ENCODE data around the gene INSC.

The INSC gene

DNA sequence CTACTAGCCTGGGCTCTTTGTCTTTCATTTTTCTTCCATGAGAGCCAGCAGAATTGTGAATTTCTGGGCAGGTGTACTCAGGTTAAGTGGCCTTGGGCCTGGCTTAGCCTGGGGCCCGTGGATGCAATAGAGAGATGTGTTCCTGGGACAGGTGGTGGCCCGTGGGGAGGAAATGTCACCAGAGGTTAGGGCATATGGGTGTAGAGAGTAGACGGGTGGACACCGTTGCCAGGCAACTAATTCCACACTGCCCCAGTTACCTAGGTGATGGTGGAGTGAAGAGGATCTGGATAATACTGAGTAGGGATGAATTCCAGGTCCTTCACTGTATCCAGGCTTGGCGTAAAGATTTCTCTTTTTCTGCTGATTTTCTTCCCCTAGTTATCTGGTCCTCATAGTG is 175.0 kb downstream of the INSC start:
- TF ChIP-seq, protein P1, sequence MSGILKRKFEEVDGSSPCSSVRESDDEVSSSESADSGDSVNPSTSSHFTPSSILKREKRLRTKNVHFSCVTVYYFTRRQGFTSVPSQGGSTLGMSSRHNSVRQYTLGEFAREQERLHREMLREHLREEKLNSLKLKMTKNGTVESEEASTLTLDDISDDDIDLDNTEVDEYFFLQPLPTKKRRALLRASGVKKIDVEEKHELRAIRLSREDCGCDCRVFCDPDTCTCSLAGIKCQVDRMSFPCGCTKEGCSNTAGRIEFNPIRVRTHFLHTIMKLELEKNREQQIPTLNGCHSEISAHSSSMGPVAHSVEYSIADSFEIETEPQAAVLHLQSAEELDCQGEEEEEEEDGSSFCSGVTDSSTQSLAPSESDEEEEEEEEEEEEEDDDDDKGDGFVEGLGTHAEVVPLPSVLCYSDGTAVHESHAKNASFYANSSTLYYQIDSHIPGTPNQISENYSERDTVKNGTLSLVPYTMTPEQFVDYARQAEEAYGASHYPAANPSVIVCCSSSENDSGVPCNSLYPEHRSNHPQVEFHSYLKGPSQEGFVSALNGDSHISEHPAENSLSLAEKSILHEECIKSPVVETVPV (CRISPR knock-in tag; IDR thresholded peaks at IDR 0.05) = no peak
- TF ChIP-seq BACH2 (CRISPR knock-in tag; IDR thresholded peaks at IDR 0.05; ENCODE audit: borderline replicate concordance) (no peak), ZNF565 (CRISPR knock-in tag; conservative IDR thresholded peaks at IDR 0.05; ENCODE audit: low read depth) (no peak), ZNF8 (CRISPR knock-in tag; IDR thresholded peaks at IDR 0.05) (no peak), TOX (CRISPR knock-in tag; IDR thresholded peaks at IDR 0.05; ENCODE audit: borderline replicate concordance) (no peak), ESRRG (CRISPR knock-in tag; IDR thresholded peaks at IDR 0.05) (no peak), ZNF70 (CRISPR knock-in tag; IDR thresholded peaks at IDR 0.05) (no peak), SNAI2 (CRISPR knock-in tag; IDR thresholded peaks at IDR 0.05) (no peak), ARNTL (CRISPR knock-in tag; IDR thresholded peaks at IDR 0.05; ENCODE audit: borderline replicate concordance, low read depth) (no peak), TCF4 (CRISPR knock-in tag; IDR thresholded peaks at IDR 0.05; ENCODE audit: borderline replicate concordance) (no peak), OSR1 (CRISPR knock-in tag; IDR thresholded peaks at IDR 0.05) (no peak), GLIS3 (CRISPR knock-in tag; IDR thresholded peaks at IDR 0.05) (no peak), ISL1 (CRISPR knock-in tag; IDR thresholded peaks at IDR 0.05) (no peak), ZC3H10 (CRISPR knock-in tag; IDR thresholded peaks at IDR 0.05) (no peak)
- TF ChIP-seq, protein P2, sequence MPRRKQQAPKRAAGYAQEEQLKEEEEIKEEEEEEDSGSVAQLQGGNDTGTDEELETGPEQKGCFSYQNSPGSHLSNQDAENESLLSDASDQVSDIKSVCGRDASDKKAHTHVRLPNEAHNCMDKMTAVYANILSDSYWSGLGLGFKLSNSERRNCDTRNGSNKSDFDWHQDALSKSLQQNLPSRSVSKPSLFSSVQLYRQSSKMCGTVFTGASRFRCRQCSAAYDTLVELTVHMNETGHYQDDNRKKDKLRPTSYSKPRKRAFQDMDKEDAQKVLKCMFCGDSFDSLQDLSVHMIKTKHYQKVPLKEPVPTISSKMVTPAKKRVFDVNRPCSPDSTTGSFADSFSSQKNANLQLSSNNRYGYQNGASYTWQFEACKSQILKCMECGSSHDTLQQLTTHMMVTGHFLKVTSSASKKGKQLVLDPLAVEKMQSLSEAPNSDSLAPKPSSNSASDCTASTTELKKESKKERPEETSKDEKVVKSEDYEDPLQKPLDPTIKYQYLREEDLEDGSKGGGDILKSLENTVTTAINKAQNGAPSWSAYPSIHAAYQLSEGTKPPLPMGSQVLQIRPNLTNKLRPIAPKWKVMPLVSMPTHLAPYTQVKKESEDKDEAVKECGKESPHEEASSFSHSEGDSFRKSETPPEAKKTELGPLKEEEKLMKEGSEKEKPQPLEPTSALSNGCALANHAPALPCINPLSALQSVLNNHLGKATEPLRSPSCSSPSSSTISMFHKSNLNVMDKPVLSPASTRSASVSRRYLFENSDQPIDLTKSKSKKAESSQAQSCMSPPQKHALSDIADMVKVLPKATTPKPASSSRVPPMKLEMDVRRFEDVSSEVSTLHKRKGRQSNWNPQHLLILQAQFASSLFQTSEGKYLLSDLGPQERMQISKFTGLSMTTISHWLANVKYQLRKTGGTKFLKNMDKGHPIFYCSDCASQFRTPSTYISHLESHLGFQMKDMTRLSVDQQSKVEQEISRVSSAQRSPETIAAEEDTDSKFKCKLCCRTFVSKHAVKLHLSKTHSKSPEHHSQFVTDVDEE (CRISPR knock-in tag; IDR thresholded peaks at IDR 0.05) = no peak
- TF ChIP-seq, protein P3, sequence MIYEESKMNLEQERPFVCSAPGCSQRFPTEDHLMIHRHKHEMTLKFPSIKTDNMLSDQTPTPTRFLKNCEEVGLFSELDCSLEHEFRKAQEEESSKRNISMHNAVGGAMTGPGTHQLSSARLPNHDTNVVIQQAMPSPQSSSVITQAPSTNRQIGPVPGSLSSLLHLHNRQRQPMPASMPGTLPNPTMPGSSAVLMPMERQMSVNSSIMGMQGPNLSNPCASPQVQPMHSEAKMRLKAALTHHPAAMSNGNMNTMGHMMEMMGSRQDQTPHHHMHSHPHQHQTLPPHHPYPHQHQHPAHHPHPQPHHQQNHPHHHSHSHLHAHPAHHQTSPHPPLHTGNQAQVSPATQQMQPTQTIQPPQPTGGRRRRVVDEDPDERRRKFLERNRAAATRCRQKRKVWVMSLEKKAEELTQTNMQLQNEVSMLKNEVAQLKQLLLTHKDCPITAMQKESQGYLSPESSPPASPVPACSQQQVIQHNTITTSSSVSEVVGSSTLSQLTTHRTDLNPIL (CRISPR knock-in tag; IDR thresholded peaks at IDR 0.05; ENCODE audit: low read depth) = no peak
- TF ChIP-seq, protein P4, sequence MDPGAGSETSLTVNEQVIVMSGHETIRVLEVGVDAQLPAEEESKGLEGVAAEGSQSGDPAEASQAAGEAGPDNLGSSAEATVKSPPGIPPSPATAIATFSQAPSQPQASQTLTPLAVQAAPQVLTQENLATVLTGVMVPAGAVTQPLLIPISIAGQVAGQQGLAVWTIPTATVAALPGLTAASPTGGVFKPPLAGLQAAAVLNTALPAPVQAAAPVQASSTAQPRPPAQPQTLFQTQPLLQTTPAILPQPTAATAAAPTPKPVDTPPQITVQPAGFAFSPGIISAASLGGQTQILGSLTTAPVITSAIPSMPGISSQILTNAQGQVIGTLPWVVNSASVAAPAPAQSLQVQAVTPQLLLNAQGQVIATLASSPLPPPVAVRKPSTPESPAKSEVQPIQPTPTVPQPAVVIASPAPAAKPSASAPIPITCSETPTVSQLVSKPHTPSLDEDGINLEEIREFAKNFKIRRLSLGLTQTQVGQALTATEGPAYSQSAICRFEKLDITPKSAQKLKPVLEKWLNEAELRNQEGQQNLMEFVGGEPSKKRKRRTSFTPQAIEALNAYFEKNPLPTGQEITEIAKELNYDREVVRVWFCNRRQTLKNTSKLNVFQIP (CRISPR knock-in tag; IDR thresholded peaks at IDR 0.05; ENCODE audit: borderline replicate concordance, low read depth) = no peak
- ATAC-seq = no peak

DNA sequence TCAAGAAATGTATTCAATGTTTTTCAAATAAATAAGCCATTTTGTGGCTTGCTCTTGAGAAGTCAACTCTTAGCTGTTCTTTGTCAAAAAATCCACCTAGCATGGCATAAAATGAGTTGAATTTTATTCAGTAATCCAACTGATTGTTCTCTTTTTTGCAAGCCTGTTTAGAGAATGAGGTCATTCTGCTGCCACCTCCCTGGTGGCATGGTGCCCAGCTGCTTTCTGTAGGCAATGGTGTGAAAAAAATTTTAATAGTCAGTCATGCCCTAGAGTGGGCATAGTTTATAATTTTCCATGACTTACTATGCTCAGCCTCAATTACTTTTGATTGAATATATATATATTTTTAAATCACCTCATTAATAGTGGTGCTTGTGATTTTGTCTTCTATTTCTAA is 177.2 kb downstream of the INSC start:
- TF ChIP-seq ZFP3 (CRISPR knock-in tag; IDR thresholded peaks at IDR 0.05) = no peak
- no peak for TF ChIP-seq ZNF8 (CRISPR knock-in tag; IDR thresholded peaks at IDR 0.05)
- no peak for TF ChIP-seq RARB (CRISPR knock-in tag; IDR thresholded peaks at IDR 0.05)
- no peak for TF ChIP-seq GLIS3 (CRISPR knock-in tag; IDR thresholded peaks at IDR 0.05)
- TF ChIP-seq, protein P1 (CRISPR knock-in tag; IDR thresholded peaks at IDR 0.05) = no peak
- no peak for TF ChIP-seq PPARA (CRISPR knock-in tag; IDR thresholded peaks at IDR 0.05; ENCODE audit: borderline replicate concordance)
- no peak for TF ChIP-seq TOX (CRISPR knock-in tag; IDR thresholded peaks at IDR 0.05; ENCODE audit: borderline replicate concordance)
- no peak for TF ChIP-seq ZNF565 (CRISPR knock-in tag; conservative IDR thresholded peaks at IDR 0.05; ENCODE audit: low read depth)
- TF ChIP-seq TCF4 (CRISPR knock-in tag; IDR thresholded peaks at IDR 0.05; ENCODE audit: borderline replicate concordance) = no peak
- TF ChIP-seq ARNTL (CRISPR knock-in tag; IDR thresholded peaks at IDR 0.05; ENCODE audit: borderline replicate concordance, low read depth) = no peak
- TF ChIP-seq CSDC2 (CRISPR knock-in tag; IDR thresholded peaks at IDR 0.05) = no peak
- TF ChIP-seq, protein P4 (CRISPR knock-in tag; IDR thresholded peaks at IDR 0.05; ENCODE audit: borderline replicate concordance, low read depth) = no peak
- no peak for TF ChIP-seq ZNF70 (CRISPR knock-in tag; IDR thresholded peaks at IDR 0.05)
- TF ChIP-seq ZFP30 (CRISPR knock-in tag; IDR thresholded peaks at IDR 0.05) = no peak
- TF ChIP-seq, protein P3 (CRISPR knock-in tag; IDR thresholded peaks at IDR 0.05; ENCODE audit: low read depth) = no peak
- no peak for TF ChIP-seq OSR1 (CRISPR knock-in tag; IDR thresholded peaks at IDR 0.05)
- TF ChIP-seq ESRRG (CRISPR knock-in tag; IDR thresholded peaks at IDR 0.05) = no peak
- TF ChIP-seq, protein P2 (CRISPR knock-in tag; IDR thresholded peaks at IDR 0.05) = no peak
- TF ChIP-seq ISL1 (CRISPR knock-in tag; IDR thresholded peaks at IDR 0.05) = no peak
- TF ChIP-seq ZC3H10 (CRISPR knock-in tag; IDR thresholded peaks at IDR 0.05) = no peak
- no peak for ATAC-seq
